Measurements from ENCODE around the gene NTNG1.

NTNG1 gene

GRCh38 chr1:107444302-107444701 is 303.5 kb downstream of the NTNG1 start:
- Histone ChIP-seq H3K27ac (ENCODE audit: low read length, poor library complexity, severe bottlenecking) (no peak overlapping the region), H3K9me3 (ENCODE audit: control insufficient read depth, low read length) (no peaks in the 10 kb centered on the region), H3K18ac (ENCODE audit: low read depth in 1 of 2, low read length in 2 of 2) (no peak overlapping the region), H3K23ac (ENCODE audit: low read length in 2 of 2) (no peak overlapping the region), H3K79me1 (replicated peaks; ENCODE audit: low read length, poor library complexity, severe bottlenecking) (no peaks in the 10 kb centered on the region), H3K14ac (ENCODE audit: low read length in 2 of 2) (no peak overlapping the region), H4K8ac (ENCODE audit: low read length) (no peak overlapping the region), H2AFZ (ENCODE audit: low read depth, low read length) (no peak overlapping the region), H2BK12ac (ENCODE audit: low read length in 2 of 2) (no peak overlapping the region), H3K4me3 (ENCODE audit: insufficient read depth in 1 of 2, low read depth in 1 of 2, low read length in 2 of 2) (no peak overlapping the region), H2BK15ac (ENCODE audit: low read depth, poor library complexity, severe bottlenecking) (no peak overlapping the region), H3K27me3 (ENCODE audit: control insufficient read depth in 1 of 2, insufficient read depth in 1 of 2, low read length in 2 of 2) (no peaks in the 10 kb centered on the region), H3K36me3 (ENCODE audit: control insufficient read depth in 1 of 2, insufficient read depth in 2 of 2, low read depth in 1 of 2, low read length in 2 of 2) (no peaks in the 10 kb centered on the region), H2AK5ac (ENCODE audit: low read length, severe bottlenecking) (no peak overlapping the region), H3K9ac (ENCODE audit: low read length) (no peak overlapping the region), H3K4ac (ENCODE audit: low read depth in 1 of 2, low read length in 2 of 2) (no peak overlapping the region), H3K4me2 (ENCODE audit: low read length, poor library complexity, severe bottlenecking) (no peak overlapping the region), H2BK120ac (ENCODE audit: low read depth, low read length) (no peak overlapping the region), H2BK5ac (ENCODE audit: low read depth, low read length, poor library complexity, severe bottlenecking) (no peak overlapping the region), H4K91ac (ENCODE audit: low read length) (no peak overlapping the region), H3K4me1 (ENCODE audit: control insufficient read depth, insufficient read depth, low read depth, low read length) (no peaks in the 10 kb centered on the region)
- no peak for DNase-seq
- WGBS: 82% methylated on average over 1 of the region's 1 CpG

DNA sequence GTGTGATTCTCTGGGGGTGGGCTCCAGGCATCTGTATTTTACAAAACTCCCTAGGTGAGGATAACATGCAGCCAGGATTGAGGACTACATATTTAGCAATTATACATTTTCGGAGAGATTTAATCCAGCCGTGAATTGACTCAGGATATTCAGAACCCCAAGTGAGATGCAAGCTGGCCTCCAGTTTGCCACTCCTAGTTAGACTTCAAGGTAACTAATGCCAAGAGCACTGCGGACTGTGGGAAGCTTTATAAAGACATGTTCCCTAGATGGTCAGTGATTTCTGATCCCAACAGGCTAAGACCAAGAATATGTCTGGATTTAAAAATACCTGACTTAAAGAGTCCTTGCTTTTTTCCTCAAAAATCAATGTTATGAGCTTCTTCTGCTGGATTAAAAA is 308.5 kb downstream of the NTNG1 start:
- no peak for DNase-seq
- H3K4me3 ChIP-seq (ENCODE audit: insufficient read depth in 1 of 2, low read depth in 1 of 2, low read length in 2 of 2): no peak overlapping the region
- H3K18ac ChIP-seq (ENCODE audit: low read depth in 1 of 2, low read length in 2 of 2): no peak overlapping the region
- no peak overlapping the region for H4K8ac ChIP-seq (ENCODE audit: low read length)
- 95% methylated on average over 3 of the region's 3 CpGs for WGBS
- H2AK5ac ChIP-seq (ENCODE audit: low read length, severe bottlenecking): no peak overlapping the region
- H3K27me3 ChIP-seq (ENCODE audit: control insufficient read depth in 1 of 2, insufficient read depth in 1 of 2, low read length in 2 of 2): no peaks in the 10 kb centered on the region
- no peak overlapping the region for H3K23ac ChIP-seq (ENCODE audit: low read length in 2 of 2)
- no peaks in the 10 kb centered on the region for H3K9me3 ChIP-seq (ENCODE audit: control insufficient read depth, low read length)
- no peaks in the 10 kb centered on the region for H3K36me3 ChIP-seq (ENCODE audit: control insufficient read depth in 1 of 2, insufficient read depth in 2 of 2, low read depth in 1 of 2, low read length in 2 of 2)
- no peak overlapping the region for H3K9ac ChIP-seq (ENCODE audit: low read length)
- no peak overlapping the region for H2BK5ac ChIP-seq (ENCODE audit: low read depth, low read length, poor library complexity, severe bottlenecking)
- H3K79me1 ChIP-seq (replicated peaks; ENCODE audit: low read length, poor library complexity, severe bottlenecking): no peaks in the 10 kb centered on the region
- H2AFZ ChIP-seq (ENCODE audit: low read depth, low read length): no peak overlapping the region
- H3K27ac ChIP-seq (ENCODE audit: low read length, poor library complexity, severe bottlenecking): no peak overlapping the region
- H2BK120ac ChIP-seq (ENCODE audit: low read depth, low read length): no peak overlapping the region
- H3K4me1 ChIP-seq (ENCODE audit: control insufficient read depth, insufficient read depth, low read depth, low read length): no peaks in the 10 kb centered on the region
- H3K4ac ChIP-seq (ENCODE audit: low read depth in 1 of 2, low read length in 2 of 2): no peak overlapping the region
- no peak overlapping the region for H2BK12ac ChIP-seq (ENCODE audit: low read length in 2 of 2)
- H3K4me2 ChIP-seq (ENCODE audit: low read length, poor library complexity, severe bottlenecking): no peak overlapping the region
- H4K91ac ChIP-seq (ENCODE audit: low read length): no peak overlapping the region
- no peak overlapping the region for H3K14ac ChIP-seq (ENCODE audit: low read length in 2 of 2)
- no peak overlapping the region for H2BK15ac ChIP-seq (ENCODE audit: low read depth, poor library complexity, severe bottlenecking)

DNA sequence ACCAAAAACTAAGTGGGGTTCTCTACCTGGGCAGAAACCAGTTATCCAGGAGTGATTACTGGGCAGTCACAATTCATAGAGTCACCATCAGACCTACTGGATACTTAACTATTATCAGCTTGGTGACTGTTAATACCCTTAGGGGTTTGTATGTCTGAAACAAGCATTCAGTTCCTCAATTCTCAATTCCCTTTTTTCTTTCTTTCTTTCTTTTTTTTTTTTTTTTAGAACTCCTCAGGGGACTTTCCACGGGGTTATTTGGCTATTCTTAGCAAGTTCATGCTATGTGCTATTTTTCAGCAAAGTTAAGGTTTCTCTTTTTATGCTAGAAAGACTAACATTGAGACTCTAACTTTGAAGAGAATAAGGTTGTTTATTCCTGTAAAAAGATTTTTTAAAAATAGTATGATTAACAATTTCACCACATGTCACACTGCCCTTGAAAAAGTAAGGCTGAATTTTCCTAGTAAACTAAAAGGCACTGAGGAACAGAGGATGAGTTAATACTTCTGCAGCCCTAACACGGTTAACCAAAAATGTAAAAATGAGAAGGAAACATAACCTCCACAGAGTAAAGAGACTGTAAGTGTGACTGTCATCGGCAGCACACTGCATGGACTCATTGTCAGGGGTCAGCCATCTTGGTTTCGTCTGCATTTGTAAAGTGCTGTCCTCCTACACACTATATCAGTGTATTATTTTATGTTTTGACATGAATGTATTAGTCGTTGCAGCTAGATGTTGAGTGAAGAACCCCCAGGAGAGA is 310.2 kb downstream of the NTNG1 start:
- Histone ChIP-seq H3K4me3 (ENCODE audit: insufficient read depth in 1 of 2, low read depth in 1 of 2, low read length in 2 of 2) (no peak overlapping the region), H4K91ac (ENCODE audit: low read length) (no peak overlapping the region), H2AFZ (ENCODE audit: low read depth, low read length) (no peak overlapping the region), H2BK5ac (ENCODE audit: low read depth, low read length, poor library complexity, severe bottlenecking) (no peak overlapping the region), H3K18ac (ENCODE audit: low read depth in 1 of 2, low read length in 2 of 2) (no peak overlapping the region), H2BK120ac (ENCODE audit: low read depth, low read length) (no peak overlapping the region), H3K27ac (ENCODE audit: low read length, poor library complexity, severe bottlenecking) (no peak overlapping the region), H3K36me3 (ENCODE audit: control insufficient read depth in 1 of 2, insufficient read depth in 2 of 2, low read depth in 1 of 2, low read length in 2 of 2) (peaks cover 0 to 4% of the 10 kb centered on the region in 2 experiments), H2AK5ac (ENCODE audit: low read length, severe bottlenecking) (no peak overlapping the region), H3K23ac (ENCODE audit: low read length in 2 of 2) (no peak overlapping the region), H3K4me1 (ENCODE audit: control insufficient read depth, insufficient read depth, low read depth, low read length) (no peaks in the 10 kb centered on the region), H3K27me3 (ENCODE audit: control insufficient read depth in 1 of 2, insufficient read depth in 1 of 2, low read length in 2 of 2) (no peaks in the 10 kb centered on the region), H3K14ac (ENCODE audit: low read length in 2 of 2) (no peak overlapping the region), H3K9ac (ENCODE audit: low read length) (no peak overlapping the region), H4K8ac (ENCODE audit: low read length) (no peak overlapping the region), H3K4me2 (ENCODE audit: low read length, poor library complexity, severe bottlenecking) (no peak overlapping the region), H2BK12ac (ENCODE audit: low read length in 2 of 2) (no peak overlapping the region), H3K79me1 (replicated peaks; ENCODE audit: low read length, poor library complexity, severe bottlenecking) (no peaks in the 10 kb centered on the region), H3K4ac (ENCODE audit: low read depth in 1 of 2, low read length in 2 of 2) (no peak overlapping the region), H3K9me3 (ENCODE audit: control insufficient read depth, low read length) (no peaks in the 10 kb centered on the region), H2BK15ac (ENCODE audit: low read depth, poor library complexity, severe bottlenecking) (no peak overlapping the region)
- DNase-seq: no peak
- WGBS: 74% methylated on average over 3 of the region's 5 CpGs

GRCh38 chr1:107451715-107452114 is 310.9 kb downstream of the NTNG1 start:
- Histone ChIP-seq H3K27ac (ENCODE audit: low read length, poor library complexity, severe bottlenecking) (no peak overlapping the region), H4K91ac (ENCODE audit: low read length) (no peak overlapping the region), H3K14ac (ENCODE audit: low read length in 2 of 2) (no peak overlapping the region), H3K4me2 (ENCODE audit: low read length, poor library complexity, severe bottlenecking) (no peak overlapping the region), H3K4ac (ENCODE audit: low read depth in 1 of 2, low read length in 2 of 2) (no peak overlapping the region), H3K9ac (ENCODE audit: low read length) (no peak overlapping the region), H4K8ac (ENCODE audit: low read length) (no peak overlapping the region), H3K4me1 (ENCODE audit: control insufficient read depth, insufficient read depth, low read depth, low read length) (no peaks in the 10 kb centered on the region), H2BK15ac (ENCODE audit: low read depth, poor library complexity, severe bottlenecking) (no peak overlapping the region), H2BK12ac (ENCODE audit: low read length in 2 of 2) (no peak overlapping the region), H3K27me3 (ENCODE audit: control insufficient read depth in 1 of 2, insufficient read depth in 1 of 2, low read length in 2 of 2) (no peaks in the 10 kb centered on the region), H2BK5ac (ENCODE audit: low read depth, low read length, poor library complexity, severe bottlenecking) (no peak overlapping the region), H3K36me3 (ENCODE audit: control insufficient read depth in 1 of 2, insufficient read depth in 2 of 2, low read depth in 1 of 2, low read length in 2 of 2) (peaks cover 0 to 4% of the 10 kb centered on the region in 2 experiments), H3K23ac (ENCODE audit: low read length in 2 of 2) (no peak overlapping the region), H2BK120ac (ENCODE audit: low read depth, low read length) (no peak overlapping the region), H3K4me3 (ENCODE audit: insufficient read depth in 1 of 2, low read depth in 1 of 2, low read length in 2 of 2) (no peak overlapping the region), H3K9me3 (ENCODE audit: control insufficient read depth, low read length) (no peaks in the 10 kb centered on the region), H3K79me1 (replicated peaks; ENCODE audit: low read length, poor library complexity, severe bottlenecking) (no peaks in the 10 kb centered on the region), H2AK5ac (ENCODE audit: low read length, severe bottlenecking) (no peak overlapping the region), H3K18ac (ENCODE audit: low read depth in 1 of 2, low read length in 2 of 2) (no peak overlapping the region), H2AFZ (ENCODE audit: low read depth, low read length) (no peak overlapping the region)
- 78% methylated on average over 2 of the region's 2 CpGs for WGBS
- DNase-seq: no peak
